Dedifferentiated amniotic fluid mesenchymal stem cell (primary cell): ENCODE results near the gene PDLIM4.
A peak's percentile ranks its signal among the peaks of the same experiment; 100 is the strongest.

Experiments used
- DNase-seq: peaks from one replicate; pipeline ENCODE4 v3.0.0-alpha.2; 2016; ENCODE audit errors: extremely low spot score

Gene PDLIM4

DNA sequence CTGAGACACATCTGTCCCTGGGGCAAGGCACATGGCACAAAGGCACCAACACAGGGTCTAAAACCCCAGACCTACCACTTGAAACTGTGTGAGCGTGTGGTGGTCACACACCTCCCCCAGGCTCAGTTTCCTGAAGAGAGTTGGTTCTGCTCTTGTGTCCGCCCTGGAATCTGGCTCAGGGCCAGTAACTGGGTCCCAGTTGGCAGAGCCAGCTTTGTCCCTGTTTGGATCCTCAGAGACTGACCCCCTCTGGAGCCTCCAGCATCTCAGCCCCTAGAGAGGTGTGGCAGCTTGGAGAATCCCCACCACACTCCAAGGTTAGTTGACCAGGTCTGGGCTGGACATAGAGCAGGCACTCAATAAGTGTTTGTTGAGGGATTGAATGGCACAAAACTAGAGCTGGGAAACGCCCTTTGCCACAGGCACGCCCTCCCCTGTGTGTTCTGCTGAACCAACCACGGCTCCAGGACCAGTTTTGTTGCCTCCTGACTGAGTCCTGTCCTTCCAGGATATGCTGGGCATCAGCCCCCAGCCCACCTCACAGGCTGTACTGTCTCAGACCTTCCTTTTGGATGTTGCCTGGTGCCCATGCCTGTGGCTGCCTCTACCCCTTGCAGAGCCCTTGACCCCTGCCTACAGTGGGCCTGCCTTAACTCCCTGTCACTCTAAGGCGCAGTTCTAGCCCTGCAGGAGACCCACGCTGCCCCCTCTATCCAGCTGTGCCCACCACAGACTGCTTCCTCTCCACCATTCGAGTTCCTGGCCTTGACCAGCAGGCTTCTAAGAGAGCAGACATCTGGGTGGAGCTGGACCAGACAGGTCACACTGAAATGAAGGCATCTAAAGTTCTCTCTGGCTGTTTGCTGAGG, 3.8 kb upstream of the PDLIM4 start:
- DNase-seq, result no peak

- DNase-seq, result no peak
These were observed 3.0 kb upstream of the PDLIM4 start for GRCh38 chr5:132254321-132254977.

DNA sequence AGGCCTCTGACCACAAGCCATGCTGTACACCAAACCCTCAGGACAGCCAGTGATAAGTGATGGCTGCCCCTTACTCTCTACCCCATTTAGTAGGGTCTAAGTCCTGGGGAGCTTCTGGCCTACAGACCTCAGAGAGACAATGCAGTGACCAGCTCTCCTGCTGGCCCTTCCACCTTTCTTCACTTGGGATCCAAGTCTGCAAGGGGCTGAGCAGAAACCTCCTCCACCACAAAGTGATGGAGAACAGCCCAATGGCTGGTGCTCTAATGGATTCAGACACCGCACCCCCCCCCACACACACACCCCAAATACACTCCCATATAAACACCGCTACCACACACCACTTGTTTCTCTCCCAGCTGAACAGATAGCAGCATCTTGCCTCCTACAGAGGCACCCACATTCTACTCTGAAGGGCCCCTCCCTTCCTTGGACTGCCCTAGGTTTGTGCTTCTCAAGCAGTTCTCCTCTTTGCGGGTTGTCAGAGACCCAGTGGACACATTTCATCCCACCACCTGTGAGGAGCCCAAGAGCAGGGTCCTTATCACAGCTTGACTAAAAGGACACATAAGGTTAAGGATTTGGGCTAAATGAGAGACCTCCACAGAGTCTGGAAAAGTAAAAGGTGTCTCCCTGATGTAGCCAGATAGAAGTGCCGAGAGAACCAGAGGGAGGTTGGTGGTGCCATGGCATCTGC, 1.3 kb upstream of the PDLIM4 start:
- DNase-seq, result no peak

- no peak for DNase-seq
These were observed 739 bp upstream of the PDLIM4 start for GRCh38 chr5:132256783-132257130.

DNA sequence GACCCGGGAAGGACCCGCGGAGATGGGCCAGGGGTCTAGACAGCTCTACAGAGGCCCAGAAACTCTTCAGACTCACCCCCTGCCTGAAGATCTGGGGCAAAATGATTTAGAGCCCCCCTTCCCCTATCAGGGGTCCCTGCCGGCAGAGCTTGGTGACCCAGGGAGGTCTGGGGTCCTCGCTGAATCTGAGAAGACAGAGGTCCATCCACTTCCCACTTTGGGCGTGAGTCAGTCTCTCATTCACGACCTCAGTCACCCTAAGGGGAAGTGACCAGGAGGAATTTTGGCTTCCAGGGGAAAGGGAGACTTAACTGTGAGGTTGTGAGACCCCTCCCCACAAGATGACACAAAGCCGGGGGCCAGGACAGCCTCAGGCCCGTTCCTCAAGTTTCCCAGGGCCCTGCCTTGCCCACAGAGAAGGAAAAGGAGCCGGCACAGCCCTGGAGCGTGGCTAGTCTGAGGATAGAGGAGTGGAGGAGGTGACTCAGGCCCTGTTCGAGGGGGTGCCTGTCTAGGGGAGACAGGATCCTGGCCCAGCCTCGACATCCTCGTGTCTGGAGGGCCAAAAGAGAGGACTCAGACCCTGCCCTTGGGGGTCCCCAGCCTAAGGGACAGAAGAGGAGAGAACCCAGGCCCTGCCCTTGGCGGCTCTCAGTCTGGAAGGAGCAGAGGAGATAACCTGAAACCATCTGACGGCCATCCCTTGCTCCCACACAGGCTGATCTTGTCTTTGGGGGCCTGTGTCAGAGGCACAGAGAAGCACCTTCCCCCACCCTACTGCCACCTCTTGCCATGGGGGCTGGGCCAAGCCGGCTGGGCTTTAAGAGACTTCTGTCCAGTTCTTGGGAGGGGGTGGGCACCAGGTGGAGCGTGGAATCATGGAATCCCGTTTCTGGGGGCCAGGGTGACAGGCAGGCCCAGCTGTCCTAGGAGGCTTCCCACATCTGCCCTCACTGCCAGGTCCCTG, 889 bp downstream of the PDLIM4 start:
- DNase-seq, result peak; percentile 56

DNA sequence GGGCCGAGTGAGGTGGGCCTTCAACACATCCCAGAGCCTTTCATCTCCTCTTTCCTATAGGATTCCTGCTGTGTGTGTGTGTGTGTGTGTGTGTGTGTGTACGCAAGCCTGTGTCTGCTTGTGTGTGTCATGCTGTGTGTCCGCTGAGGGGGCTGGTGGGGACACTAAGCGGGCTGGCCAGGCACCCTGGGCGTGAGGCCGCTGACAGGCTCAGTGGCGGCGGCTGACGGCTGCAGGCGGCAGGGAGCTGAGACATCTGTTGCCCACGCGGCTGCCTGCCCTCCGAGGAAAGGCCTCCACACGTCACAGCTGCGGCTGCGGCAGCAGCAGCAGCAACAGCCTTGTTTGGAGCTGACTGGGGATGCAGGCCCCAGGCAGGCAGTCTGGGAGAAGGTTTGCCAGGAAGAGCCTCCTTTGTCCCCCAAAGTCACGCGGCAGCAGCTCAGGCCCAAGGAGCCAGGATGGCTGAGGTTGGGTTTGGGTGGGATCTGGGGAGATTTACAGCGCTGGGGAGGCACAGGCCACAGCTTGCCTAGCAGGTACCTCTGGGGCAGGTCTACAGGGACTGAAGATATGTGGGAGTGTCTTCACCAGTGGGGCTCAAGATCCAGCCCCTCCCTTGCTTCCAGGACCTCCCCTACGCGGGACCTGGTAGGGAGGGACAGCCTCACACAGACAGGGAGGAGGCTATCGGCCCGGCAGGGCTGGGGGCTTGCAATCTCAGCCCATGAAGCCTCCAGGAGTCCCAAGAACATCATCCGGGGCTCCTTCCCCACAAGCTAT, 1.8 kb downstream of the PDLIM4 start:
- DNase-seq, result peak; percentile 87

GRCh38 chr5:132260051-132260450, 2.6 kb downstream of the PDLIM4 start:
- DNase-seq, result no peak

DNA sequence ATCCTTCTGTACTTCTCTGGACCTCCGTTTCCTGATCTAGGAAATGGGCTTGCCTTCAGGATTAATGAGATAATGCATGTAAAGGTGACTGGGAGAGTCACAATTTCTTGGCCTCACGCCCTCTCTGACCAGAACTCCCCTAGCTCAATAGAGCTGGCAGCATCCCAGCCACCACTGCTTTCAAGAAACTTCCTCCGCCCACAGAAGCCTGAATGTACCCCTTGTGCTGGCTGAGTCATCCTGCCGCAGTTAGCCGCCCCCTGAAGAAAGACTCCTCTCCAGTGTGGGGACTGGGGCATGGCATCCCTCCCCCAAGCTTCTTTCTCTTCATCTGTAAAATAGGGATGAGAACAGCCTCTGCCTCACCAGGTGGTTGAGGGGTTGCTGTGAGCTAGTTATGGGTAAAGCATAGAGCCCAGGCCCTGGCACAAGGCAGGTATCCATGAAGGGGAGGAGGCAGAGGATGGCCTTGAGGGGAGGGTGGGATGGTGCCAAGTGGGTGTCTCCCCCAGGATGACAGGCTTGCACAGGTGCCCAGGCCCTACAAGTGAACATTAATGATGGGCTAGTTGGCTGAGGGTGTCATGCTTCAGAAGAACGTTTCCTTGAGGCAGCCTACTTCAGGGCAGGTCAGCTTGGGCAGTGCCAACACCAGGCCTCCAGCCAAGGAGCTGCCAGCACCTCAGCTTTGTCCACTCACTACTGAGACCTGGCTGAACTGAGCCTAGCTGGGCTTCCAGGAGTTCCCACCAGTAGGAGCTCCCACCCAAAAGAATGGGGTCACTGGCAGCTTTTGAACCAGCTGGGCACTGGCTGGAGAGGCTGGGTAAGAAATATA, 3.4 kb downstream of the PDLIM4 start:
- peak; percentile 49 for DNase-seq

DNA sequence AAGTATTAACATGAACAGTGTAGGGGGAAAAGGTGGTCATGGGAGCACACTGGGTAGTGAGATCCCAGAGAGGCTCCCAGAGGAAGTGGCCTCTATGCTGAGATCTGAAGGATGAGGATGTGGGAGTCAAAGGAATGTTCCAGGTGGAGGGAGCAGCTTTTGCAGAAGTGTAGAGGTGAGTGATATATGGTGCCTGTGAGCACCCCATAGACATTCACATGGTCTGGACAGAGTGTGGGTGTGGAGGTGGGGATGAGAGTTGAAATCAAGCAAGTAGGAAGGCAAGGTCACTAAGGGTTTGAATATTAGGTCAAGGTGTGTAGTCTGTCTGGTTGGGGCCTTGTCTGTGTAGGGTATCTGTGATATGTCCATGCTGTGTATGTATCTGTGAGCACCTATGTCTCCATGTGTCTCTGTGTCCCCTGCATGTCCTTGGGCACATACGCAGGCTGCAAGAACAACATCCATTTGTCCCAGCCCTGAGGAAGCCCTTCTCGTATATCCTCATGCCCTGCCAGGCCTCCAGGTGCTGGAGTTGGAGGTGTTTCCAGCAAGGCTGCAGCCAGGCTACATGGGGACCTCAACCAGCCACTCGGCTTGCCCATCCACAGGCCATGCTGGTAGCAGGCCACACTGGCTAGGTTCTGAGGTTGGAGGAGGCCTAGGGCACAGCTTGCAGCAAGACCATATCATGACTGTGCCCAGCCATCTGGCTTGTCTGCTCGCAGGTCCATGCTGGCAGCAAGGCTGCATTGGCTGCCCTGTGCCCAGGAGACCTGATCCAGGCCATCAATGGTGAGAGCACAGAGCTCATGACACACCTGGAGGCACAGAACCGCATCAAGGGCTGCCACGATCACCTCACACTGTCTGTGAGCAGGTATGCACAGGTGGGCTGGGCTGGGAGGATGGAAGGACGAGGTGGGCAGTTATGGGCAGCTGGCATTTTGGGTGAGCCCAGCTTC, 4.7 kb downstream of the PDLIM4 start:
- no peak for DNase-seq

DNA sequence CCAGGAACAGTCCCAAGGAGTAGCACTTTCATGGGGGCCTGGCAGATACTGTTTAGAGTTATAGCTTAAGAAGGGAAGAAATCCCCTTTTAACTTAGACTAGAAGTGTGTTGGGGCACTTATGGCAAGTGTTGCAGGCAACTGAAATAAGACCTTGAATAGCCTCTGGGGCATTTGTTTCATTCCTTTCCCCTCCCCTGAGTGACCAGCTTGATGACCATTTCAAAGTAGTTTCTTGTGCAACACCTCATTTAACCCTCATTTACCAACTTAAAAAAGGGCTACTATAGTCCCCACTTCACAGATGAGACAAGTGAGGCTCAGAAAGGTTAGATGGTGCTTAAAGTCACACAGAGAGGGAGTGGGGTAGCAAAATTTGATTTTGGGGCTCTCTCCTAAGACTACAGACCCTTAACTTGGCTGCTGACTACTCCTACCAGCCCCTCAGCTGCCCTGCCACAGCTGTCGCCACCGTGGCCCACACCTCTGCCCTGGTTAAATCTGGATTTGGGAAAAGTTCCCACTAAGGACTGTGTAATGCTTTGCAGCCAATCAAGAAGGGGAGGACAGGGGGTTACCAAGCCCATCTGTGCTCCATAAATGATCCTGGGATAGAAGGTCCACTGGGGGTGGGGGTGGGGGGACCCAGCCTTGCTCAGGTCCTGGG, 5.5 kb downstream of the PDLIM4 start:
- DNase-seq, result no peak

GRCh38 chr5:132263548-132264261, 6.2 kb downstream of the PDLIM4 start:
- no peak for DNase-seq

DNA sequence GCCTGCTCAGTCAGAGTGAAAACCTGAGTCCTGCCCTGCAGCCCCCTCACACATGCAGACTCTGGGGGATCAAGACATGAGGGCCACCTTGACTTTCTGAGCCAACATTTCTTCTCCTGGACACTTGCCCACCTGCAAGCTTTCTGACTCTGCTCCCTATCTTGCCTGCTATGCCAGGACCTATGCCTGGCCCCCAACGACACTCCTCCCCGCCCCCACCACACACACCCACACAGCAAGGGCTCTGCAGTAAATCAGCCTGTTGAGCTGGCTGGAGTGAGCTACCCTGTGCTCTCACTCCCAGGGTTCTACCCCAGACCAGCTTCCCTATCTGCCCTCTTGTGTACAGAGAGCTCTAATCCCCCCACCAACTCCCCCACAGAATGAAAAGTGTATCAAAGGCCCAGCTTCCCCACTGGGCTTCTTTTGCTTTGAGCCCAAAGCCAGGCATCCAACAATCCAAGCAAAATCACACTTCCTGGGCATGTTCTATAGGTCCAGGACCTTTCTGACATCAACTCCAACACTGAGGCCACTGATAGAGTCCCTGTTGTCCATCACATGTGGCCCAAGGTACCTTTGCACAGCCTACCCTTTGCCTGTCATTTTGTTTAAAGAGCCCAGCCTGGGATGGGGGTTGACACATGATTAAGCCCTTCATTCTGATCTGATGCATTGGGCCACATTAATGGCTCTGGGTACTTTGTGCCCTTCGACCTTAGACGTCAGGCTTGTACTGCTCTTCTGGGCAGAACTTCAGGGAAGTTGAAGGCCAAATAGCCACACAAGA, 7.2 kb downstream of the PDLIM4 start:
- no peak for DNase-seq

DNA sequence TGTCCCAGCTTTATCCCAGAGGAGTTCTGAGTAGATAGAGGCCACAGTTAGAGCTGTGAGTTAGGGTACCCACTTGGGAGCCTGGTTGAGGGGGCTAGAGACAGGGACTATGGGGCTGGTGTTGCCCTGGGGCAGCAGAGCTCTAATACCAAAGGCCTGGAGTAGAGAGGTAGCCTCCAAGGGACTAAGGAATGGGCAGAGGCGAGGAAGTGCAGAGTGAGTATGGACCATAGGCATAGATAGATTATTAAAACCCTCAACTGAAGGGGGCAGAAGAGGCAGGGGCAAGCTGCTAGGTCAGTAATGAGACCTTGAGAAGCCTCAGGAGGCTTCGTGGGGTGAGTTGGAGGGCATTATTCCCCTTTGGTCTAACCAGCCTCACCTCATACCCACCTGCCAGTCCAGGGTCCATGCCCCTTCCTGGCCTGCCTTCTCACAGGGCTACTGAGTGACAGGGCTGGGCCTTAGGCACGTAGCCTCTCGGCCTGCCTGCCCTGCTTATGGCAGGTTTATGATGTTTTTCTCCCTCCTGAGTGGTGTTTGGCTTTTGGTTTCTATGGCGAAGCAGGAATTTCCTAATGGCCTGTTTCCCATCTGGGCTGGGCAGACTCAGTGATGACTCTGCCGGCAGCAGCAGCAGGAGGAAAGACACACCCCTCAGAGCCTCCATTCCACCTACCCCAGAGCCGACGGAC, 8.0 kb downstream of the PDLIM4 start:
- DNase-seq, result peak; percentile 97

DNA sequence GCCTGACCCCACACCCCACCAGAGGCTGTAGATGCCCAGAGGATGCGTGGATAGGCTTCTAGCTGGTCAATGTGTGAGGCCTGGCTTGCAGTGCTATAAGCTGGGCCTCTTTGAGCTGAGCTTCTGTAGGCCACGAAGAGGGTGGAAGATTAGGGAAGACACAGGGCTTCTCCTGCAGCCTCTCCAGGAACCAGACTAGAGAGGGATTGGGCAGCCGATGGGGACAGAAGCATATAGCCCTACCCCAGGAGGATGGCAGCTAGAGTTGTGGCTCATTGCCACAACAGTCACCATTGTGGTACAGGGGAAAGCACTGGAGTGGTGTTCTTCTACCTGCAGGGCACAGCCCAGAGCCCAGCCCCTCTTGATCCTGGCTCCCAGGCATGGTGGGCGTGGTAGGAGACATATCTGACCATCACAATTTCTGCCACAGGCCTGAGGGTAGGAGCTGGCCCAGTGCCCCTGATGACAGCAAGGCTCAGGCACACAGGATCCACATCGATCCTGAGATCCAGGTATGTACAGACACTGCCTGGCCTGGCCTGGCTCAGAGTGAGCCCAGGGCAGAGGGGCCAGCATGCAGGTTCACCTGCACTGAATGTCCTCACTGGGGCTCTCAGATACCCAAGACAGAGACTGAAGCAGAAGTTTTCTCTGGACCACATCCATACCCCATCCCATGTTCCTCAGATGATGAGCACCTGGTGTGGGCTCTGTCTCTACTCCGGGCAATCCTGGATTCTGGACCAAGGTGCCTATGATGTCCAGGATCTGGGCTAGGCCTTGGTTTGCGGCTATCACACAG, 8.7 kb downstream of the PDLIM4 start:
- DNase-seq, result no peak

- DNase-seq, result no peak
These were observed 9.3 kb downstream of the PDLIM4 start for GRCh38 chr5:132266836-132267160.
